H1 (cell line): Measurements from ENCODE around the gene VIPR1. TPM values are rescaled to one million over a fixed set of nuclear protein-coding genes. Genes with fewer than 3 reads are reported as not detected.

Experiments
- CTCF ChIA-PET: fragments of 300-600 bp; sonication (Branson Sonifier 250); formaldehyde crosslinking; loops from one replicate; lab custom pipeline; 2021; ENCODE audit not compliant: partially characterized antibody; lab: Charles Lee
- POLR2A ChIA-PET: fragments of 300-600 bp; sonication (Branson Sonifier 250); formaldehyde crosslinking; loops from one replicate; lab custom pipeline; 2021; ENCODE audit warnings: inconsistent platforms; ENCODE audit not compliant: partially characterized antibody; lab: Charles Lee
- DNase-seq, 2 experiments: peaks; one replicate each; pipeline versions ENCODE4 v3.0.0 to v3.0.0-alpha.2; 2010 to 2022; ENCODE audit warnings: low spot score in 2 of 2, low read depth in 1 of 2, mixed read lengths in 1 of 2
- FAIRE-seq: peaks from 2 replicates; lab custom pipeline; 2011; peaks lifted over from hg19 to GRCh38; lab: Jason Lieb, UNC
- H2AFZ ChIP-seq: 2 replicates; pipeline ENCODE4 v1.8.1; 2012; ENCODE audit warnings: low read length, inconsistent platforms
- H2AK5ac ChIP-seq: 2 replicates; pipeline ENCODE4 v1.6.1; 2013; ENCODE audit warnings: low read depth, low read length
- H2BK120ac ChIP-seq: replicated peaks from 2 replicates; pipeline ENCODE3; 2013; ENCODE audit warnings: low read depth, low read length, inconsistent platforms
- H2BK12ac ChIP-seq: 2 replicates; pipeline ENCODE4 v1.6.1; 2013; ENCODE audit warnings: low read depth, low read length
- H2BK15ac ChIP-seq: 2 replicates; pipeline ENCODE4 v1.6.1; 2013; ENCODE audit warnings: low read length
- H2BK20ac ChIP-seq: 2 replicates; pipeline ENCODE4 v1.6.1; 2013; ENCODE audit warnings: low read length
- H2BK5ac ChIP-seq: 2 replicates; pipeline ENCODE4 v1.6.1; 2013; ENCODE audit warnings: low read depth, low read length
- H3K14ac ChIP-seq: 2 replicates; pipeline ENCODE4 v1.6.1; 2013; ENCODE audit warnings: inconsistent platforms; ENCODE audit not compliant: insufficient read length
- H3K18ac ChIP-seq: 2 replicates; pipeline ENCODE4 v1.6.1; 2013; ENCODE audit warnings: low read length; ENCODE audit errors: extremely low read depth
- H3K23ac ChIP-seq: 2 replicates; pipeline ENCODE4 v1.6.1; 2013; ENCODE audit warnings: inconsistent platforms; ENCODE audit not compliant: insufficient read length
- H3K23me2 ChIP-seq: 2 replicates; pipeline ENCODE4 v1.6.1; 2013; ENCODE audit warnings: low read depth, low read length
- H3K27ac ChIP-seq: 2 replicates; pipeline ENCODE4 v1.6.1; 2011; ENCODE audit warnings: low read depth, low read length, inconsistent platforms
- H3K27me3 ChIP-seq, 4 experiments: replicated peaks in 1 of 4; 1 replicate in 1 of 4; 2 replicates in 3 of 4; pipeline versions ENCODE4 v1.6.1 to v1.8.1; 2011 to 2013; ENCODE audit warnings: low read length in 3 of 4, mild to moderate bottlenecking in 3 of 4, inconsistent platforms in 2 of 4, mixed read lengths in 2 of 4, moderate library complexity in 1 of 4; ENCODE audit not compliant: control insufficient read depth in 3 of 4, insufficient read depth in 3 of 4; ENCODE audit errors: extremely low read depth in 1 of 4
- H3K36me3 ChIP-seq, 4 experiments: 2 replicates each; pipeline versions ENCODE4 v1.6.1 to v1.8.1; 2011 to 2013; ENCODE audit warnings: mild to moderate bottlenecking in 4 of 4, low read length in 3 of 4, moderate library complexity in 2 of 4, control low read depth in 1 of 4, inconsistent platforms in 1 of 4; ENCODE audit not compliant: insufficient read depth in 4 of 4, control insufficient read depth in 2 of 4
- H3K4ac ChIP-seq: replicated peaks from 2 replicates; pipeline ENCODE3; 2013; ENCODE audit warnings: low read length, low read depth, mixed read lengths, inconsistent platforms; ENCODE audit not compliant: insufficient read length
- H3K4me1 ChIP-seq, 4 experiments: replicated peaks in 1 of 4; 1 replicate in 1 of 4; 2 replicates in 3 of 4; pipeline versions ENCODE4 v1.6.1 to v1.8.1; 2011 to 2013; ENCODE audit warnings: low read length in 3 of 4, inconsistent platforms in 2 of 4, mixed read lengths in 1 of 4; ENCODE audit not compliant: insufficient read depth in 4 of 4, control insufficient read depth in 3 of 4
- H3K4me2 ChIP-seq, 2 experiments: 2 replicates each; pipeline versions ENCODE4 v1.6.1 to v1.8.1; 2011 to 2013; ENCODE audit warnings: low read depth in 2 of 2, low read length in 2 of 2, control low read depth in 1 of 2, inconsistent platforms in 1 of 2, mild to moderate bottlenecking in 1 of 2; ENCODE audit not compliant: insufficient read depth in 1 of 2
- H3K4me3 ChIP-seq, 4 experiments: fragments of 200-600, 300-600 bp in 1 of 4; sonication (generic), shearing (Covaris generic), sonication (Bioruptor Twin) in 1 of 4; 2 replicates each; pipeline versions ENCODE4 v1.5.1 to v1.8.1; 2011 to 2016; ENCODE audit warnings: low read length in 4 of 4, low read depth in 3 of 4, control low read depth in 2 of 4, inconsistent platforms in 2 of 4, mild to moderate bottlenecking in 2 of 4, mixed read lengths in 1 of 4, moderate library complexity in 1 of 4; ENCODE audit not compliant: insufficient read depth in 2 of 4; ENCODE audit errors: extremely low read depth in 1 of 4
- H3K56ac ChIP-seq: replicated peaks from 2 replicates; pipeline ENCODE3; 2013; ENCODE audit warnings: low read depth, mild to moderate bottlenecking, mixed read lengths, low read length, inconsistent platforms; ENCODE audit not compliant: insufficient read length
- H3K79me1 ChIP-seq: 2 replicates; pipeline ENCODE4 v1.6.1; 2013; ENCODE audit warnings: low read depth, low read length, control low read depth
- H3K79me2 ChIP-seq, 2 experiments: 2 replicates each; pipeline versions ENCODE4 v1.6.1 to v1.8.1; 2012 to 2013; ENCODE audit warnings: low read length in 2 of 2, mild to moderate bottlenecking in 2 of 2, inconsistent platforms in 1 of 2; ENCODE audit not compliant: insufficient read depth in 2 of 2, control insufficient read depth in 1 of 2
- H3K9ac ChIP-seq, 4 experiments: replicated peaks in 1 of 4; 1 replicate in 1 of 4; 2 replicates in 3 of 4; pipeline versions ENCODE4 v1.6.1 to v1.8.1; 2011 to 2013; ENCODE audit warnings: low read depth in 3 of 4, low read length in 3 of 4, control low read depth in 2 of 4, mild to moderate bottlenecking in 2 of 4, moderate library complexity in 2 of 4, inconsistent platforms in 1 of 4; ENCODE audit errors: extremely low read depth in 1 of 4
- H3K9me3 ChIP-seq, 2 experiments: 2 replicates each; pipeline versions ENCODE4 v1.6.1 to v1.8.1; 2012 to 2013; ENCODE audit warnings: mild to moderate bottlenecking in 2 of 2, moderate library complexity in 2 of 2, control low read depth in 1 of 2, inconsistent platforms in 1 of 2, low read depth in 1 of 2, low read length in 1 of 2, mixed read lengths in 1 of 2; ENCODE audit not compliant: insufficient read depth in 2 of 2
- H4K20me1 ChIP-seq, 2 experiments: replicated peaks in 1 of 2; 2 replicates each; pipeline versions ENCODE3 to v1.8.1; 2011 to 2013; ENCODE audit warnings: inconsistent platforms in 2 of 2, low read length in 2 of 2, mild to moderate bottlenecking in 1 of 2; ENCODE audit not compliant: insufficient read depth in 2 of 2, control insufficient read depth in 1 of 2
- H4K5ac ChIP-seq: 2 replicates; pipeline ENCODE4 v1.6.1; 2013; ENCODE audit warnings: low read length, low read depth, mixed read lengths, inconsistent platforms; ENCODE audit not compliant: insufficient read length
- H4K8ac ChIP-seq: 2 replicates; pipeline ENCODE4 v1.8.0; 2013; ENCODE audit warnings: mild to moderate bottlenecking, moderate library complexity, low read length, inconsistent platforms; ENCODE audit not compliant: insufficient read depth; ENCODE audit errors: extremely low read depth
- H4K91ac ChIP-seq: replicated peaks from 2 replicates; pipeline ENCODE3; 2013; ENCODE audit warnings: low read length, mixed read lengths, inconsistent platforms; ENCODE audit not compliant: insufficient read length
- KDM1A ChIP-seq: fragments of 200-600, 300-600 bp; sonication (generic); IDR thresholded peaks from 2 replicates; pipeline ENCODE4 v1.7.1; 2016; ENCODE audit warnings: mild to moderate bottlenecking, low read length, borderline replicate concordance
- MAX ChIP-seq: IDR thresholded peaks from 2 replicates; pipeline ENCODE4 v1.6.1; 2012; ENCODE audit warnings: inconsistent platforms
- POLR2AphosphoS5 ChIP-seq: IDR thresholded peaks from 2 replicates; pipeline ENCODE4 v1.6.1; 2011; ENCODE audit warnings: low read depth, low read length
- RFX5 ChIP-seq: IDR thresholded peaks from 2 replicates; pipeline ENCODE4 v1.6.1; 2011; ENCODE audit warnings: low read depth, low read length, improper control_type of control experiment, borderline replicate concordance
- RNF2 ChIP-seq: fragments of 200-900, 300-1000 bp; sonication (generic); IDR thresholded peaks from 2 replicates; pipeline ENCODE4 v1.7.1; 2016; ENCODE audit warnings: borderline replicate concordance, low read depth, mild to moderate bottlenecking, antibody characterized with exemption, low read length; ENCODE audit not compliant: poor library complexity, severe bottlenecking; ENCODE audit errors: missing control alignments
- SIX5 ChIP-seq: IDR thresholded peaks from 2 replicates; pipeline ENCODE4 v1.6.1; 2011; ENCODE audit warnings: mild to moderate bottlenecking, low read depth, low read length
- YY1 ChIP-seq: IDR thresholded peaks from 2 replicates; pipeline ENCODE4 v1.6.1; 2011; ENCODE audit warnings: low read depth, mild to moderate bottlenecking, low read length
- WGBS, 2 experiments: shearing (Covaris generic) in 1 of 2; methylation state at CpG; one replicate each; pipeline versions ENCODE4 v1.1.6 to v1.1.7; 2013 to 2015; ENCODE audit warnings: low lambda C conversion rate in 2 of 2, mixed read lengths in 2 of 2, inconsistent platforms in 1 of 2, low coverage in 1 of 2, missing lambda C conversion rate in 1 of 2; ENCODE audit not compliant: insufficient replicate concordance in 2 of 2, insufficient coverage in 1 of 2, insufficient read length in 1 of 2; ENCODE audit errors: extremely low coverage in 1 of 2, missing lambda C conversion rate in 1 of 2; 5-methylcytosine and 5-hydroxymethylcytosine counted together
- polyA plus RNA-seq, 7 experiments: library from polyadenylated mRNA; depleted of rRNA in 3 of 7; stranded (reverse) in 5 of 7; unstranded in 2 of 7; fragments of >200 nt in 5 of 7; fragments of 200-250 nt in 2 of 7; gene quantifications; 1 replicate in 5 of 7; 2 replicates in 1 of 7; 4 replicates in 1 of 7; pipeline versions ENCODE4 v1.2.1 to v1.2.3, GENCODE V29; 2011 to 2013; ENCODE audit warnings: missing spikeins in 2 of 7, mixed read lengths in 2 of 7
- total RNA-seq: library from RNA; stranded (reverse); fragmentation: NEBNext Ultra II Directional; extraction: Animal tissue kit (Norgen Biotek cat#: 25700); gene quantifications from 2 replicates; pipeline ENCODE4 v1.2.1, GENCODE V29; 2021
- TF ChIP-seq, protein P1 (sequence below): IDR thresholded peaks from 2 replicates; pipeline ENCODE4 v1.6.1; 2012; ENCODE audit warnings: inconsistent platforms

Gene VIPR1
- total and polyA plus RNA-seq, 2 of the 8 experiments (the other 6 are each of a cell fraction or from before 2014, with no cell fraction given): 7.8 to 10.1 TPM

DNA sequence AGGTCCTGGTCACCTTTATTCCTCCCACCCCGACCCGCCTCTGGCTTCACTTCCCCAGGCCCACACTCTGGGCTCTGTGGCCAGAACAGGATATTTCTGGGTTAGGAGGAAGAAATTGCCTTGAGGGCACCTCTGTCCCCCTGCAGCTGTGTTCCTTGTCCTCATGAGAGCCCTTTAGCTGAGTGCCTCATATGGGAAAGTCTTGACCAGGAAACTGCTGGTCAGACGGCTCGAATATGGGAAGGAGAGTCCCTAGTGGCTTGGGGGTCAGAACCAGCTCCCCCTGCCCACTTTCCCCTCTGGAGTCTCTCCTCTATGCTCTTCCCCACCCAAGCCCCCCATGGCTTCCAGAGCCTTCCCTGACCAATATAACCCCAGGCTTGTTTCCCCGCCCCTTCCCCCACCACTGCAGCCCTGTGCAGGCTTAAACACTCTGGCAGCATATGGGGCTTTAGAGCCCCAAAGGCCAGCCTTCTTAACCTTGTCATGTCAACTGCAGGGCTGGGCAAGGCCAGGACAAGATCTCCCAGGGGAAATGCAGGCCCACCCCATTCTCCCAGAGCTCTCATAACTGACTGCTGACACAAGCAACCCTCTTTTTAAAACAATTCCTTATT, 42.9 kb downstream of the VIPR1 start:
- Histone ChIP-seq H3K79me1 (no peaks in the 10 kb centered on the region), H4K5ac (no peak overlapping the region), H4K91ac (no peak overlapping the region), H2BK12ac (no peak overlapping the region), H3K79me2 (no peaks in the 10 kb centered on the region), H2AFZ (no peak overlapping the region), H3K9ac (no peak overlapping the region), H3K18ac (no peak overlapping the region), H3K56ac (no peak overlapping the region), H3K27ac (no peak overlapping the region), H2BK120ac (no peak overlapping the region), H3K23ac (no peak overlapping the region), H3K4ac (no peak overlapping the region), H4K8ac (no peak overlapping the region), H3K23me2 (no peaks in the 10 kb centered on the region), H3K4me3 (no peak overlapping the region), H2AK5ac (no peak overlapping the region), H4K20me1 (peaks cover 0 to under 1% of the 10 kb centered on the region in 2 experiments), H2BK5ac (no peak overlapping the region), H2BK15ac (no peak overlapping the region), H3K4me1 (no peaks in the 10 kb centered on the region), H3K36me3 (peaks cover 0 to 3% (median 1%) of the 10 kb centered on the region in 4 experiments; a peak in 3 of 8 replicates), H3K9me3 (no peaks in the 10 kb centered on the region), H3K27me3 (no peaks in the 10 kb centered on the region), H3K4me2 (no peak overlapping the region), H2BK20ac (no peak overlapping the region), H3K14ac (no peak overlapping the region)
- DNase-seq (no peak), FAIRE-seq (no peak)
- 75% methylated on average over 5 of the region's 5 CpGs; no CpG with 5 or more reads in 1 of the 2 experiments for WGBS, 2 experiments
- POLR2A ChIA-PET: interaction anchor here (0.6 to 1.1 kb wide), 6 partner anchors 9 to 46 kb away, joined by 3 read pairs; partner anchors contain the start of gene SEC22C
- CTCF ChIA-PET: interaction anchor here (0.6 to 23.9 kb wide), 13 partner anchors 11 to 315 kb away, joined by 3 to 458 read pairs (median 5); partner anchors contain the start of gene VIPR1
- TF ChIP-seq, protein P1, sequence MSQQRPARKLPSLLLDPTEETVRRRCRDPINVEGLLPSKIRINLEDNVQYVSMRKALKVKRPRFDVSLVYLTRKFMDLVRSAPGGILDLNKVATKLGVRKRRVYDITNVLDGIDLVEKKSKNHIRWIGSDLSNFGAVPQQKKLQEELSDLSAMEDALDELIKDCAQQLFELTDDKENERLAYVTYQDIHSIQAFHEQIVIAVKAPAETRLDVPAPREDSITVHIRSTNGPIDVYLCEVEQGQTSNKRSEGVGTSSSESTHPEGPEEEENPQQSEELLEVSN: no peak
- TF ChIP-seq RFX5 (no peak), RNF2 (no peak), POLR2AphosphoS5 (no peak), MAX (no peak), SIX5 (no peak), YY1 (no peak), KDM1A (no peak)
